Neural progenitor cell (in vitro differentiated cells): ENCODE results near the gene MSRB1. TPM values are rescaled to one million over a fixed set of nuclear protein-coding genes. Genes with fewer than 3 reads are reported as not detected.
A peak's percentile ranks its signal among the peaks of the same experiment; 100 is the strongest.

Experiments
- DNase-seq: peaks from one replicate; pipeline ENCODE4 v3.0.0-alpha.2; 2016; ENCODE audit warnings: low spot score
- H2AFZ ChIP-seq: fragments of 200-600 bp; sonication (generic); replicated peaks from 2 replicates; pipeline ENCODE4 v1.6.1; 2016; ENCODE audit warnings: antibody characterized with exemption
- H3F3A ChIP-seq: fragments of 200-600 bp; sonication (generic); 2 replicates; pipeline ENCODE4 v1.6.1; 2016; ENCODE audit warnings: antibody characterized with exemption, low read depth
- H3K27ac ChIP-seq: fragments of 200-600 bp; sonication (generic); 2 replicates; pipeline ENCODE4 v1.5.1; 2016; ENCODE audit warnings: mild to moderate bottlenecking
- H3K27me3 ChIP-seq: fragments of 200-600 bp; sonication (generic); 2 replicates; pipeline ENCODE4 v1.6.1; 2016; ENCODE audit warnings: mild to moderate bottlenecking, moderate library complexity
- H3K36me3 ChIP-seq: fragments of 200-600 bp; sonication (generic); 2 replicates; pipeline ENCODE4 v1.5.1; 2016
- H3K4me1 ChIP-seq: fragments of 200-600 bp; sonication (generic); 2 replicates; pipeline ENCODE4 v1.6.1; 2016; ENCODE audit warnings: mixed run types
- H3K4me2 ChIP-seq: fragments of 200-600 bp; sonication (generic); 2 replicates; pipeline ENCODE4 v1.6.1; 2016
- H3K4me3 ChIP-seq: fragments of 200-600 bp; sonication (generic); 2 replicates; pipeline ENCODE4 v1.5.1; 2016
- H3K79me2 ChIP-seq: fragments of 200-600 bp; sonication (generic); 2 replicates; pipeline ENCODE4 v1.6.1; 2016; ENCODE audit warnings: low read depth
- H3K9ac ChIP-seq: fragments of 200-600 bp; sonication (generic); 2 replicates; pipeline ENCODE4 v1.6.1; 2016
- H3K9me3 ChIP-seq: fragments of 200-600 bp; sonication (generic); 2 replicates; pipeline ENCODE4 v1.5.1; 2016; ENCODE audit warnings: low read depth
- H4K20me1 ChIP-seq: fragments of 200-600 bp; sonication (generic); 2 replicates; pipeline ENCODE4 v1.6.1; 2016; ENCODE audit warnings: low read depth
- H3K27ac Mint-ChIP-seq: 3 replicates; pipeline ENCODE4 v1.8.0; 2021; ENCODE audit warnings: mixed read lengths
- H3K27me3 Mint-ChIP-seq: 2 replicates; pipeline ENCODE4 v1.8.0; 2022; ENCODE audit warnings: low read depth, mild to moderate bottlenecking, inconsistent platforms, moderate library complexity, mixed read lengths; ENCODE audit not compliant: insufficient read depth
- H3K36me3 Mint-ChIP-seq: 3 replicates; pipeline ENCODE4 v1.8.0; 2021; ENCODE audit warnings: mixed read lengths
- H3K4me1 Mint-ChIP-seq: 3 replicates; pipeline ENCODE4 v1.8.0; 2021; ENCODE audit warnings: mixed read lengths
- H3K4me3 Mint-ChIP-seq: 3 replicates; pipeline ENCODE4 v1.8.0; 2021; ENCODE audit warnings: mild to moderate bottlenecking, moderate library complexity, mixed read lengths
- H3K9me3 Mint-ChIP-seq: 3 replicates; pipeline ENCODE4 v1.8.0; 2020; ENCODE audit warnings: mixed read lengths
- EZH2 ChIP-seq: fragments of 200-600 bp; sonication (generic); IDR thresholded peaks from 2 replicates; pipeline ENCODE4 v1.6.1; 2017; ENCODE audit warnings: antibody characterized with exemption, mild to moderate bottlenecking, moderate library complexity
- EZH2phosphoT487 ChIP-seq: fragments of 200-600 bp; sonication (generic); IDR thresholded peaks from 2 replicates; pipeline ENCODE4 v1.6.1; 2017; ENCODE audit warnings: antibody characterized with exemption
- total RNA-seq: library from RNA; depleted of rRNA; stranded (reverse); fragments of >200 nt; gene quantifications from 2 replicates; pipeline ENCODE4 v1.2.3, GENCODE V29; 2015; ENCODE audit warnings: low replicate concordance
- TF ChIP-seq, protein P1 (sequence below): fragments of 200-600 bp; sonication (generic); IDR thresholded peaks from 2 replicates; pipeline ENCODE4 v1.5.1; 2017; ENCODE audit warnings: antibody characterized with exemption, mild to moderate bottlenecking

Gene MSRB1
- total RNA-seq, 1 donor from 2014 or later: 26.9 TPM

DNA sequence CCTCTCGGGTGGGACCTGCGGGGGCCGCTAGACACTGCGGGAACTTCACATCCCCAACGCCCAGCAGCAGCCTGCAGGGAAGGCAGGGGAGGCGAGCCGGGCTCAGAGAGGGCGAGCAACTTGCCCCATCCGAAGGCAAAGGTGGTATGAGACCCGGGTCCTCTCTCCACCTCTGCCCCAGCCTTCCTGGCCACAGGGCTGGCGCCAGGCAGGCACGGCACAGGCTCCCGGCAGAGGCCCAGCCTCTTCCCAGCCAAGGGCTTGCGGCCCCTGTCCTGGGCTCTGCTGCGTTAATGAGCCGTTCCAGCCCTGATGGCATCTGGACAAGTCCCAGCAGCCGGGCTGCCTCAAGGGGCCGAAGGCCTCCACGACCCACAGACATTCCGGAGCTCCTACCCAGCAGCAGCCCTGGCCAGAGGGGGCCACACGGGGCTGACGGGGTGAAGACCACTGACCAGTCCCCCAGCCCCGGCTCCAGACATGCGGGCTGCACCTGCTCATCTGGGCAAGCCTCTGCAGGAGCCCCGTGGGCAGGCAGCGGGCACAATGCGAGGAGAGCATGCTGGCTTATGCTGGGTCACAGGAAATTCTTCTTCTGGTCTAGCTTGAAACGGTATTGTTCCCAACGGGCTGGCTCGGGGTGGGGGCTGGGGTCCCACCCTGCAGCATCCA is 23.5 kb downstream of the MSRB1 start:
- peaks cover 59% of the 10 kb centered on the region for H3K27me3 Mint-ChIP-seq
- Histone ChIP-seq H3K27ac (no peak overlapping the region), H3K4me1 (peaks cover 43% of the 10 kb centered on the region), H3K4me2 (peak overlapping the region; percentile 83), H4K20me1 (peaks cover 25% of the 10 kb centered on the region), H3K79me2 (no peaks in the 10 kb centered on the region), H3K4me3 (no peak overlapping the region), H2AFZ (no peak overlapping the region), H3K27me3 (peaks cover 90% of the 10 kb centered on the region), H3K9ac (no peak overlapping the region), H3K9me3 (no peaks in the 10 kb centered on the region), H3F3A (peaks cover 31% of the 10 kb centered on the region), H3K36me3 (no peaks in the 10 kb centered on the region)
- no peaks in the 10 kb centered on the region for H3K36me3 Mint-ChIP-seq
- TF ChIP-seq EZH2 (peak; percentile 11), EZH2phosphoT487 (no peak)
- TF ChIP-seq, protein P1, sequence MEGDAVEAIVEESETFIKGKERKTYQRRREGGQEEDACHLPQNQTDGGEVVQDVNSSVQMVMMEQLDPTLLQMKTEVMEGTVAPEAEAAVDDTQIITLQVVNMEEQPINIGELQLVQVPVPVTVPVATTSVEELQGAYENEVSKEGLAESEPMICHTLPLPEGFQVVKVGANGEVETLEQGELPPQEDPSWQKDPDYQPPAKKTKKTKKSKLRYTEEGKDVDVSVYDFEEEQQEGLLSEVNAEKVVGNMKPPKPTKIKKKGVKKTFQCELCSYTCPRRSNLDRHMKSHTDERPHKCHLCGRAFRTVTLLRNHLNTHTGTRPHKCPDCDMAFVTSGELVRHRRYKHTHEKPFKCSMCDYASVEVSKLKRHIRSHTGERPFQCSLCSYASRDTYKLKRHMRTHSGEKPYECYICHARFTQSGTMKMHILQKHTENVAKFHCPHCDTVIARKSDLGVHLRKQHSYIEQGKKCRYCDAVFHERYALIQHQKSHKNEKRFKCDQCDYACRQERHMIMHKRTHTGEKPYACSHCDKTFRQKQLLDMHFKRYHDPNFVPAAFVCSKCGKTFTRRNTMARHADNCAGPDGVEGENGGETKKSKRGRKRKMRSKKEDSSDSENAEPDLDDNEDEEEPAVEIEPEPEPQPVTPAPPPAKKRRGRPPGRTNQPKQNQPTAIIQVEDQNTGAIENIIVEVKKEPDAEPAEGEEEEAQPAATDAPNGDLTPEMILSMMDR: no peak
- peaks cover 20% of the 10 kb centered on the region for H3K4me1 Mint-ChIP-seq
- H3K4me3 Mint-ChIP-seq: no peak overlapping the region
- H3K9me3 Mint-ChIP-seq: no peaks in the 10 kb centered on the region
- peak; percentile 51 for DNase-seq
- no peak overlapping the region for H3K27ac Mint-ChIP-seq

DNA sequence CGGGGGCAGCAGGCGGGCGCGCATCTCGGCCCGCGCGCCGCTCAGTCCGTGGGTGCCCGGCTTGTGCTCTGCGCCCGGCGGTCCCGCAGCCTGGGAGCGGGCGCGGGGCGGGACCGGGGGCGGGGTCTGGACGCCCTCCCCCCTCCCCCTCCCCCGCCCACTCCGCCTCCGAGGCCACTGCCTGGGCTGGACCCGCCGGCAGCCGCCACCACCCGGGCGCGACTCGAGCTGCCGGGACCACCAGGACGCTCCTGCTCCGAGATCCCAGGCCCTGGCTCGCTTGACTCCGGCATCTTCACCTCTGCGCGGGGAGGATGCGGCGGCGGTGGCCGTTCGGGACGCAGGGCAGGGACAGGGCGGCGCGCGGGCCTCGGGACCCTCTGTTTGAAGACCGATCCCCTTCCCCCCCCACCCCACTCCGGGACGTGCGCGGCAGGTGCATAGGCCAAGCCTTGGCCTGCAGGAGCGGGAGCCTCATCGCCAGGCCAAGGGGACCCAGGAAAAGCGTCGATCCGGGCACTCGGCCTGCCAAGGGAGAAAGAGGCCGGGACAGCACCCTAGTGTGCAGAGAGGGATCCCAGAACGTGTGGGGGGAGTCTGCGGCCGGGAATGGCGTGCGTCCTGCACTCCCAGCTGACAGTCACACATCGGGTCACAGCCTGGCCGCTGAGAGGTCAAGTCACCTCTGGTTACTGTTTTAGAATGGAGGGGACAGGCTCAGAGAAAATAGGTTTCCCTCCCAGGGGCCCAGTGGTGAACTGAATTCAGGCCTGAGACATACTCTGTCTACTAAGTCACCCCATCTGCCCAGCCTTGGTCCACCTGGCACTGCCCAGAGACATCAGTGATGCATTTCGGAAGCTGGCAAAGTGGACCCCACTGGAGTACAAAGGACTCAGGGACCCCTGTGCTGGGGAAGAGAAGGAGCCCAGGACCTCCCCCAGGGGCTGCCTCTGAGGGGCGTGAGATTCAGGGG is 24.4 kb downstream of the MSRB1 start, which contains the start of gene HS3ST6:
HS3ST6 (minus strand) TSS at position 65 of the 976 bp plus-strand sequence. CDS start 92 bp downstream, outside the sequence.
- Mint-ChIP-seq H3K27ac (no peak within 1 kb of the TSS), H3K36me3 (no peaks in the 10 kb centered on the region), H3K27me3 (peaks cover 59% of the 10 kb centered on the region), H3K4me3 (peak within 1 kb of the TSS; percentile 59), H3K9me3 (no peaks in the 10 kb centered on the region), H3K4me1 (peaks cover 20% of the 10 kb centered on the region)
- Histone ChIP-seq H4K20me1 (peaks cover 25% of the 10 kb centered on the region), H3K27me3 (peaks cover 82% of the 10 kb centered on the region), H3F3A (peaks cover 31% of the 10 kb centered on the region), H3K4me2 (peak within 1 kb of the TSS; percentile 83), H3K27ac (no peak within 1 kb of the TSS), H3K9me3 (no peaks in the 10 kb centered on the region), H3K4me1 (peaks cover 49% of the 10 kb centered on the region), H3K9ac (no peak within 1 kb of the TSS), H3K4me3 (peak within 1 kb of the TSS; percentile 45), H2AFZ (no peak within 1 kb of the TSS), H3K36me3 (no peaks in the 10 kb centered on the region), H3K79me2 (no peaks in the 10 kb centered on the region)
- DNase-seq: peak; percentile 83
- peak; percentile 52 for TF ChIP-seq EZH2phosphoT487
- TF ChIP-seq EZH2: peak; percentile 53
- TF ChIP-seq, protein P1: no peak

DNA sequence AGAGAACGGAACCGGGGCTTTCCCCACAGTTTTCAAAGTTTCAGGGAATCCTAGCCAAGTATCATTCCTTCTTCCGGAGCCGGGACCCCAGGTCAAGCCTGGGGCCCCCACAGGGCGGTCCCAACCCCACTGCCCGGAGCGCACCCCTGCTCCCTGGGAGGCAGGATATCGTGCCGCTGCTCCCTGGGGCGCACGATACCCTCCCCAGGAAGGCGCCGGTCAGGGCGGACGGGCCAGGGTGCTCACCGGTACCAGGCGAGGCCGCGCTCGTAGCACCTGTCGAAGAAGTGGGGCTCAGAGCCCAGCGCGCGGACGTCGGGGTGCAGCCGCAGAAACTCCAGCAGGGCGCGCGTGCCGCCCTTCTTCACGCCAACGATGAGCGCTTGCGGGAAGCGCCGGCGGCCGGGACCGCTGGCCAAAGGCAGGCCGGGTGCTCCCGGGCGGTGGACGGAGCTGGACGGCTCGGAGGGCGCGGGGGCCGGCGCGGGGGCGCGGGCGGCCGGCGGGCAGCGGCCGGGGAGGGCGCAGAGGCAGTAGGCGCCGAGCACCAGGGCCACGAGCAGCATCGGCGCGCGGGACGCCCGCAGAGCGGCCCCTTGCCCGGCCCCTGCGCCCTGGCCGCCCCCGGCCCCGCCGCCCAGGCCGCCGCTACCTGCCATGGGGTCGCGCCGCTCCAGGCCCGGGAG is 25.2 kb downstream of the MSRB1 start:
- Histone ChIP-seq H3K4me3 (peak overlapping the region; percentile 45), H3K9me3 (no peaks in the 10 kb centered on the region), H4K20me1 (peaks cover 25% of the 10 kb centered on the region), H3K27me3 (peaks cover 74% of the 10 kb centered on the region), H2AFZ (no peak overlapping the region), H3K4me1 (peaks cover 49% of the 10 kb centered on the region), H3K36me3 (no peaks in the 10 kb centered on the region), H3F3A (peaks cover 31% of the 10 kb centered on the region), H3K27ac (no peak overlapping the region), H3K9ac (no peak overlapping the region), H3K79me2 (no peaks in the 10 kb centered on the region), H3K4me2 (peak overlapping the region; percentile 83)
- TF ChIP-seq EZH2phosphoT487 (peak; percentile 86), EZH2 (peak; percentile 93)
- TF ChIP-seq, protein P1: no peak
- Mint-ChIP-seq H3K9me3 (no peaks in the 10 kb centered on the region), H3K27ac (no peak overlapping the region), H3K4me3 (peak overlapping the region; percentile 27), H3K4me1 (peaks cover 20% of the 10 kb centered on the region), H3K36me3 (no peaks in the 10 kb centered on the region), H3K27me3 (peaks cover 55% of the 10 kb centered on the region)
- DNase-seq: peak; percentile 65
